GM04504 (cell line): ENCODE measurements around the gene KRABD2.
"Not testable (repeated sequence)": the region's sequence is repeated elsewhere in the genome, so short reads cannot be mapped to it uniquely, and the experiment has no call there.

Experiments
- DNase-seq: peaks from one replicate; pipeline ENCODE4 v3.0.0-alpha.2; 2012; ENCODE audit warnings: low read depth

The KRABD2 gene

GRCh38 chr17:8360751-8361150 lies 15.8 kb downstream of the KRABD2 start:
- no peak for DNase-seq

GRCh38 chr17:8360260-8360659 lies 16.2 kb downstream of the KRABD2 start:
- DNase-seq: no peak

- DNase-seq: no peak
Observed at GRCh38 chr17:8359769-8360168, 16.7 kb downstream of the KRABD2 start.

GRCh38 chr17:8357910-8358309 lies 18.6 kb downstream of the KRABD2 start:
- DNase-seq: no peak

GRCh38 chr17:8354236-8354635 lies 22.3 kb downstream of the KRABD2 start:
- DNase-seq: no peak

- DNase-seq: no peak
Observed at GRCh38 chr17:8353736-8354135, 22.8 kb downstream of the KRABD2 start.

GRCh38 chr17:8350339-8350738 lies 26.2 kb downstream of the KRABD2 start:
- no peak for DNase-seq

GRCh38 chr17:8347001-8347400 lies 29.5 kb downstream of the KRABD2 start:
- not testable (repeated sequence) for DNase-seq

GRCh38 chr17:8345951-8346665 lies 30.4 kb downstream of the KRABD2 start:
- no peak for DNase-seq

- no peak for DNase-seq
Observed at GRCh38 chr17:8345052-8345690, 31.3 kb downstream of the KRABD2 start.

GRCh38 chr17:8341456-8341855 lies 35.0 kb downstream of the KRABD2 start:
- DNase-seq: no peak

GRCh38 chr17:8339540-8339939 lies 37.0 kb downstream of the KRABD2 start, which contains the start of gene ODF4:
ODF4 (plus strand) TSS chr17:8339840; CDS start chr17:8340052, 212 bp downstream.
- no peak for DNase-seq

- no peak for DNase-seq
Observed at GRCh38 chr17:8338753-8339140, 37.8 kb downstream of the KRABD2 start.

GRCh38 chr17:8337802-8338752 lies 38.4 kb downstream of the KRABD2 start:
- no peak for DNase-seq

- DNase-seq: no peak
Observed at GRCh38 chr17:8333281-8333680, 43.2 kb downstream of the KRABD2 start.

- no peak for DNase-seq
Observed at GRCh38 chr17:8332688-8333087, 43.8 kb downstream of the KRABD2 start.

GRCh38 chr17:8332128-8332527 lies 44.4 kb downstream of the KRABD2 start:
- no peak for DNase-seq

- no peak for DNase-seq
Observed at GRCh38 chr17:8327303-8327649, 49.2 kb downstream of the KRABD2 start.
